PC-3 (cell line): ENCODE measurements around the gene DSG3. TPM values are rescaled to one million over a fixed set of nuclear protein-coding genes. Genes with fewer than 3 reads are reported as not detected.

Source experiments
- ATAC-seq: fragments of 200-7000 bp; cut with Tn5 transposase; 2 replicates; pipeline ENCODE4 v1.9.1; 2020; ENCODE audit warnings: mild to moderate bottlenecking, moderate library complexity
- BruUV-seq: library from RNA; stranded (reverse); fragments of 400-500 nt; replicated peaks from 2 replicates; lab custom pipeline; 2021; lab: Mats Ljungman, UMichigan
- CTCF ChIA-PET: fragments of 300-600 bp; sonication (Branson Sonifier 250); formaldehyde crosslinking; loops from one replicate; lab custom pipeline; 2022; ENCODE audit warnings: antibody characterized with exemption; lab: Charles Lee
- POLR2A ChIA-PET: fragments of 300-600 bp; sonication (Branson Sonifier 250); formaldehyde crosslinking; loops from one replicate; lab custom pipeline; 2022; ENCODE audit warnings: antibody characterized with exemption; ENCODE audit not compliant: unreplicated experiment; lab: Charles Lee
- DNase-seq: peaks from one replicate; pipeline ENCODE4 v3.0.0-alpha.2; 2015
- H2AFZ ChIP-seq: fragments of 300-600 bp; sonication (generic); 2 replicates; pipeline ENCODE4 v1.6.0; 2016; ENCODE audit warnings: antibody characterized with exemption, low read length
- H3F3A ChIP-seq: fragments of 300-600 bp; sonication (generic); one replicate; pipeline ENCODE4 v1.6.0; 2017; ENCODE audit warnings: antibody characterized with exemption, low read length, control low read depth, mild to moderate bottlenecking; ENCODE audit not compliant: unreplicated experiment
- H3K27ac ChIP-seq: fragments of 300-600 bp; sonication (generic); 2 replicates; pipeline ENCODE4 v1.5.1; 2016; ENCODE audit warnings: mild to moderate bottlenecking, low read length
- H3K27me3 ChIP-seq: fragments of 300-600 bp; sonication (generic); 2 replicates; pipeline ENCODE4 v1.6.1; 2016; ENCODE audit warnings: low read length, mixed read lengths
- H3K36me3 ChIP-seq: fragments of 300-600 bp; sonication (generic); 2 replicates; pipeline ENCODE4 v1.6.1; 2016; ENCODE audit warnings: low read depth, mixed run types, low read length, mixed read lengths
- H3K4me1 ChIP-seq: fragments of 300-600 bp; sonication (generic); 2 replicates; pipeline ENCODE4 v1.5.1; 2016; ENCODE audit warnings: low read length; ENCODE audit not compliant: insufficient read depth
- H3K4me2 ChIP-seq: fragments of 300-600 bp; sonication (generic); 2 replicates; pipeline ENCODE4 v1.6.0; 2016; ENCODE audit warnings: low read length
- H3K4me3 ChIP-seq: fragments of 300-600 bp; sonication (generic); 2 replicates; pipeline ENCODE4 v1.5.1; 2016; ENCODE audit warnings: mild to moderate bottlenecking, low read length, mixed read lengths
- H3K79me2 ChIP-seq: fragments of 300-600 bp; sonication (generic); 2 replicates; pipeline ENCODE4 v1.6.1; 2017; ENCODE audit warnings: low read length, mixed read lengths
- H3K9ac ChIP-seq: fragments of 300-600 bp; sonication (generic); 2 replicates; pipeline ENCODE4 v1.6.0; 2016; ENCODE audit warnings: mild to moderate bottlenecking, low read length
- H3K9me2 ChIP-seq: fragments of 300-600 bp; sonication (generic); replicated peaks from 2 replicates; pipeline ENCODE4 v1.6.1; 2016; ENCODE audit warnings: mixed run types, low read length, mixed read lengths
- H3K9me3 ChIP-seq: fragments of 300-600 bp; sonication (generic); 2 replicates; pipeline ENCODE4 v1.6.1; 2016; ENCODE audit warnings: low read length, mixed read lengths
- H4K20me1 ChIP-seq: fragments of 300-600 bp; sonication (generic); 2 replicates; pipeline ENCODE4 v1.6.1; 2016; ENCODE audit warnings: low read length, mixed read lengths
- CTCF ChIP-seq: fragments of 300-600 bp; sonication (generic); conservative IDR thresholded peaks from 2 replicates; pipeline ENCODE4 v1.5.1; 2017; ENCODE audit warnings: antibody characterized with exemption, low read depth, mild to moderate bottlenecking, low read length
- EZH2 ChIP-seq: fragments of 300-600 bp; sonication (generic); IDR thresholded peaks from one replicate; pipeline ENCODE4 v1.6.1; 2017; ENCODE audit warnings: antibody characterized with exemption, mild to moderate bottlenecking, low read length; ENCODE audit not compliant: unreplicated experiment
- EZH2phosphoT487 ChIP-seq: fragments of 300-600 bp; sonication (generic); IDR thresholded peaks from 2 replicates; pipeline ENCODE4 v1.6.1; 2018; ENCODE audit warnings: mild to moderate bottlenecking, antibody characterized with exemption, low read length, borderline replicate concordance
- intact Hi-C: fragments of 100-400 bp; cut with micrococcal nuclease; formaldehyde crosslinking; loops from 2 replicates; pipeline ENCODE4 v1.9.0; 2023
- total RNA-seq: library from RNA; depleted of rRNA; stranded (reverse); fragments of >200 nt; gene quantifications from 2 replicates; pipeline ENCODE4 v1.2.3, GENCODE V29; 2014

DSG3 gene
- total RNA-seq, 1 experiment from 2014 or later = not detected

- no peaks in the 10 kb centered on the region for H3K9me3 ChIP-seq
- no peaks in the 10 kb centered on the region for H4K20me1 ChIP-seq
- no peak overlapping the region for H3K4me2 ChIP-seq
- BruUV-seq = no TSS peak
- no peaks in the 10 kb centered on the region for H3K79me2 ChIP-seq
- no peaks in the 10 kb centered on the region for H3F3A ChIP-seq
- no peaks in the 10 kb centered on the region for H3K9me2 ChIP-seq
- intact Hi-C loops = no loop called here
- H3K4me1 ChIP-seq = peaks cover 14% of the 10 kb centered on the region
- H2AFZ ChIP-seq = no peak overlapping the region
- ChIA-PET CTCF (no interaction called here), POLR2A (no interaction called here)
- H3K27me3 ChIP-seq = no peaks in the 10 kb centered on the region
- no peak overlapping the region for H3K9ac ChIP-seq
- no peak for ATAC-seq
- no peak for TF ChIP-seq EZH2
- TF ChIP-seq EZH2phosphoT487 = no peak
- no peak for TF ChIP-seq CTCF
- no peak for DNase-seq
- no peaks in the 10 kb centered on the region for H3K36me3 ChIP-seq
- H3K27ac ChIP-seq = no peak overlapping the region
- no peak overlapping the region for H3K4me3 ChIP-seq
Measured at GRCh38 chr18:31483396-31483795, 35.9 kb downstream of the DSG3 start.

GRCh38 chr18:31484461-31484860 lies 36.9 kb downstream of the DSG3 start:
- H3K4me3 ChIP-seq = no peak overlapping the region
- H3K36me3 ChIP-seq = no peaks in the 10 kb centered on the region
- BruUV-seq = no TSS peak
- H3K4me2 ChIP-seq = no peak overlapping the region
- POLR2A ChIA-PET = no interaction called here
- peaks cover 23% of the 10 kb centered on the region for H3K4me1 ChIP-seq
- H3K9ac ChIP-seq = no peak overlapping the region
- no peaks in the 10 kb centered on the region for H3K79me2 ChIP-seq
- H3K27me3 ChIP-seq = no peaks in the 10 kb centered on the region
- no peak overlapping the region for H3K27ac ChIP-seq
- no peak for ATAC-seq
- intact Hi-C loops = no loop called here
- H3F3A ChIP-seq = no peaks in the 10 kb centered on the region
- DNase-seq = no peak
- H3K9me3 ChIP-seq = no peaks in the 10 kb centered on the region
- CTCF ChIA-PET = no interaction called here
- H4K20me1 ChIP-seq = no peaks in the 10 kb centered on the region
- H3K9me2 ChIP-seq = no peaks in the 10 kb centered on the region
- no peak overlapping the region for H2AFZ ChIP-seq
- TF ChIP-seq EZH2 = no peak
- TF ChIP-seq CTCF = no peak
- no peak for TF ChIP-seq EZH2phosphoT487

- Histone ChIP-seq H3K27ac (no peak overlapping the region), H3K36me3 (no peaks in the 10 kb centered on the region), H3K4me2 (no peak overlapping the region), H3K9ac (no peak overlapping the region), H3F3A (no peaks in the 10 kb centered on the region), H4K20me1 (no peaks in the 10 kb centered on the region), H3K9me3 (no peaks in the 10 kb centered on the region), H3K27me3 (no peaks in the 10 kb centered on the region), H3K79me2 (no peaks in the 10 kb centered on the region), H3K4me1 (peaks cover 38% of the 10 kb centered on the region), H3K9me2 (no peaks in the 10 kb centered on the region), H2AFZ (no peak overlapping the region), H3K4me3 (no peak overlapping the region)
- POLR2A ChIA-PET = no interaction called here
- no TSS peak for BruUV-seq
- DNase-seq (no peak), ATAC-seq (no peak)
- intact Hi-C loops = no loop called here
- CTCF ChIA-PET = no interaction called here
- no peak for TF ChIP-seq EZH2
- TF ChIP-seq EZH2phosphoT487 = no peak
- TF ChIP-seq CTCF = no peak
Measured at GRCh38 chr18:31486165-31486564, 38.6 kb downstream of the DSG3 start.
